ENCODE measurements around the gene AHSG.
A peak's percentile ranks its signal among the peaks of the same experiment; 100 is the strongest.

AHSG gene

GRCh38 chr3:186643493-186643892 lies 30.6 kb downstream of the AHSG start:
- DNase-seq, result peak; percentile 34

DNA sequence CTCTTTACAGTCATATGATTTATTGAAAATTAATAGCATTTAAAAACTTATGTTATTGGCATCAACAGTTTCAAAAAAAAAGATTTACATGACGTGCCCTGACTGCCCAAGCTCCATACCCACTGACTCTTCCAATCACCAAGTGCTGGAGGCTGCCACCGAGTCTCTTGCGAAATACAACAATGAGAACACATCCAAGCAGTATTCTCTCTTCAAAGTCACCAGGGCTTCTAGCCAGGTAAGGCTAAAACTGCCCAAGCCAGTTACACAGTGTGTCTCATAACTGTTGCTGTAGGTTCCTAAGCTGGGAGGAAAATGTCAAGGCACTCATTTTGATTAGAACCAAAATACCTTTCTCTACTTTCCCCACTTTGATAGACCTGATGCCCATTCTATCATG lies 31.8 kb downstream of the AHSG start:
- DNase-seq, result no peak

- DNase-seq, result no peak
Measured at GRCh38 chr3:186646106-186646505, 33.2 kb downstream of the AHSG start.

GRCh38 chr3:186646841-186647240 lies 34.0 kb downstream of the AHSG start:
- no peak for DNase-seq

GRCh38 chr3:186648851-186649250 lies 36.0 kb downstream of the AHSG start:
- no peak for DNase-seq

DNA sequence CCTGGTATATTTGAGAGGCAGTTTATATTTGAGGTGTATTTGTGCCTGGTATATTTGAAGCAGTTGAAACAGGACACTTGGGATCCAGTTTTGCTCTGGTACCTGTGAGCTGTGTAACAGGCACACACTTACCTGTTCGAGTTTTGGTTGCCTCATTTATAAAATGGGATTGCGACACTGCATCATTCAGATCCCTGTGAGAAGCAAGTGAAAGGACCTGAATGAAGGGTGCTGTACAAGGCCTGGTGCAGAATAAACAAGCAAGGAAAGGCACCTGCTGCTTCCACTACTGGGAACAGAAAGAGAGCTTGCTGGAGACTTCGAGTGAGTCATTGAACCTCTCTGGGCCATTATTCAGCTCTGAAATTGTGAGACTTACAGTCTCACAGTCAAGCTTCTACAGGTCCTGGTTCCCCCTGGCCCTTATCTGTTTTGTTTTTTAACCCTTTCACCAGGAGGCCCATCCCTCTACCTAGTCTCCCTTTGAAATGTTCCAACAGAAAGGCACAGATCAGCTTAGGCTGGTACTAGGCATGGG lies 38.9 kb downstream of the AHSG start:
- no peak for DNase-seq

DNA sequence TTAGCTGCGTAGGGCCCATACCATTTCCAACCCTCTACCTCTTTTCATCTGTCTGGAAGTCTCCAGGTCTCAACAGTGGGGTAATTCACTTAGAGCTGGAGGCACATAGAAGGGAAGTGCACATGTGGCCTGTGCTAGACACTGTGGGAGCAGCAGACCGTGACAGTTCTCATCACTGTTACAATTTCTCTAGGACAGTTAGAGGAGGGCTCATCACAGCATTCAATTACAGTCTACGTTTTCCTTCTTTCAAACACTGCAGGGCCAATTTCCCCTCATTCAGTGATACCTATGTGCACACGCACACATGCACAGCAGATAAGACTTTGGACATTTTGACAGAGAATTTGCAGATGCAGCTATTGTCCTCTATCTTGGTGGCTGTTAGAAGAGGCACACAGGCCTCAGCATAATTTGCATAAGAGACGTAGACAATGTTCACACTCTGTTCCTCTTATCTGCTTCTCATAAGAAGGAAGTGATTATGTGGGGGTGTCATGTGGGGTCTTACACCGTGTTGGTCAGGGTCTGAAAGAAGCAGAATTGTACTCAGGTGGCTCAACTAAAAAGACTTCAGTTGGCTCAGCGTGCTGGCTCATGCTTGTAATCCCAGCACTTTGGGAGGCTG lies 40.3 kb downstream of the AHSG start:
- no peak for DNase-seq

- DNase-seq, result peak; percentile 6
Measured at GRCh38 chr3:186653984-186654383, 41.1 kb downstream of the AHSG start.

DNA sequence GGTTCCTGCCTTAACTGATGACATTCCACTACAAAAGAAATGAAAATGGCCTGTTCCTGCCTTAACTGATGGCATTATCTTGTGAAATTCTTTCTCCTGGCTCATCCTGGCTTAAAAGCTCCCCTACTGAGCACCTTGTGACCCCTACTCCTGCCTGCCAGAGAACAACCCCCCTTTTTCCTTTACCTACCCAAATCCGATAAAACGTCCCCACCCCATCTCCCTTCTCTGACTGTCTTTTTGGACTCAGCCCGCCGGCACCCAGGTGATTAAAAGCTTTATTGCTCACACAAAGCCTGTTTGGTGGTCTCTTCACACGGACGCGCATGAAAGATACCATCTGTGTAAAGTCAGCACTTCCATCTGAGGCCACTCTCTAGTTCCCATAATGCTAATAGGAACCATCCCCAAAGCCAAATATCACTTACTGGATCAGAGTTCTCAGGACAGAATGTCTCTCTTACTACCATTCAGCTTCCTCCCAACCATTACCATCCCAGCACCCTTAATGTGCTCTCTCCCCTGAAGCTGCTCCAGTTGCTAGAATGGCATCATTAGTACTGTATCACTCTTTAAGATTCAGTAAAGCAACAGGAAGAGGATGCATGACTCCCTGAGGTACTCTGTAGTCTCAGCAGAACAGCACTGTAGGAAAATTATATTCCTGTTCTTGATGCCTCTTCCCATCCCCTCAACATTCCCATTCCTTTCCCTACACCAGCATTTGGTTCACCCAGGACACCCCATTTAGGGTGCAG lies 50.7 kb downstream of the AHSG start:
- no peak for DNase-seq

- DNase-seq, result no peak
Measured at GRCh38 chr3:186664119-186664495, 51.2 kb downstream of the AHSG start.

DNA sequence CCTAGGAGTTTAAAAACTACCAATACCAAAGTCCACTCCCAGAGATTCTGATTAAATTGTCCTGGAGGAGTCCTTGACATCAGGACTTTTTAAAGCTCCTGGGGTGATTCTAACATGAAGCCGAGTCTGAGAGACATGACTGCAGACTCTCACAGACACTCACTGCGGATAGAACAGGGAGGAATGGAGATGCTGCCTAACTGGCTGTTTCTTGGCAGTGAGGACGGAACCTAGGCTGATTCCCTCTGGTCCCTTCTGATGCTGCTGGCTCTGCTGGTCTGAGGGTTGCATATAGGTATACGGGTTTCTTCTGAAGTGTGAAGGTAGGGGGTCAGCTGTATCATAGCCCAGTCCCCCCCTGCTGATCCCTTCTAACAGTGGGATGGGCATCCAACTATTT lies 51.6 kb downstream of the AHSG start:
- no peak for DNase-seq

GRCh38 chr3:186665625-186666188 lies 52.8 kb downstream of the AHSG start, which contains the start of gene HRG:
Gene HRG, plus strand, starts transcription at chr3:186666014. Its CDS starts 18 bp downstream, at chr3:186666032.
- DNase-seq, result no peak

- DNase-seq, result no peak
Measured at GRCh38 chr3:186668426-186668825, 55.6 kb downstream of the AHSG start.

GRCh38 chr3:186669378-186670084 lies 56.7 kb downstream of the AHSG start:
- DNase-seq, result no peak

GRCh38 chr3:186670155-186670554 lies 57.3 kb downstream of the AHSG start:
- no peak for DNase-seq

All from hematopoietic multipotent progenitor cell treated with erythropoietin and hydrocortisone succinate and interleukin-3 and kit ligand, for 4 days (in vitro differentiated cells).